Stimulated activated CD4-positive, alpha-beta T cell treated with anti-CD3 and anti-CD28 coated beads, Interleukin-15, amount 100 ng/mL, for 1 hour (primary cell): ENCODE data around the gene TM2D3.
"Not testable (repeated sequence)": the region's sequence is repeated elsewhere in the genome, so short reads cannot be mapped to it uniquely, and the experiment has no call there.

Source experiments
- DNase-seq, 2 donors: peaks; one replicate each; pipeline ENCODE4 v3.0.0-alpha.2; 2020; ENCODE audit warnings: low read depth in 1 of 2, low spot score in 1 of 2

Gene TM2D3

DNA sequence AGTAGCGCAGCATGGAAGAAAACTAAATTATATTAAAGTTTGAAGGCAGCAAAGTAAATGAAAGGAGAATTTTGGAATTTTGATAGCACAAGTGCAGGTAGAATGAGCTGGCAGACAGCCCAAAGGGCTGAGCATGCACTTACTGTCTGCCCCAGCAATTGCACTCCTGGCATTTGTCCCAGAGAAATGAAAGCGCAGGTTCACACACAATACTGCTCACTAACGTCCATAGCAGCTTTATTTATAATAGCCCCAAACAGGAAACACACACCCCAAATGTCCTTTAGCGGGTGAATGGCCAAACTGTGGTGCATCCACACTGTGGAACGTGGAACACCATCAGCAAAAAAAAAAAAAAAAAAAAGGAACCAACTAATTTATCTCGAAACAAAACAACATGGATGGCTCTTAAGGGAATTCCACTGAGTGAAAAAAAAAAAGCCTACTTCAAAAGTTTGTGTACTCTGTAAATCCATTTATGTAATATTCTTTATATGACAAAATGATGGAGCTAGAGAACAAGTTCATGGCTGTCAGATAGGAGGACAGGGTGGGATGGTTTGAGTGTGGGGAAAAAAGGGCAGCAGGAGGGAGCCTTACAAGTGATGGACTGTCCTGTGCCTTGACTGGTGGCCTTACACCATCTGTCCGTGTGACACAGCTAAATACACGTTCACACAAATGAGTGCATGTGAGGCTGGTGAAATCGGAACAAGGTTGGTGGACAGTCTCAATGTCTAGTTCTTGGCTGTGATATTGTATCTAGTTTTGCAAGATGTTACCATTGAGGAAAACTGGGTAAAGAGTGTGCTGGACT lies 6.0 kb upstream of the TM2D3 start:
- DNase-seq: no peak

DNA sequence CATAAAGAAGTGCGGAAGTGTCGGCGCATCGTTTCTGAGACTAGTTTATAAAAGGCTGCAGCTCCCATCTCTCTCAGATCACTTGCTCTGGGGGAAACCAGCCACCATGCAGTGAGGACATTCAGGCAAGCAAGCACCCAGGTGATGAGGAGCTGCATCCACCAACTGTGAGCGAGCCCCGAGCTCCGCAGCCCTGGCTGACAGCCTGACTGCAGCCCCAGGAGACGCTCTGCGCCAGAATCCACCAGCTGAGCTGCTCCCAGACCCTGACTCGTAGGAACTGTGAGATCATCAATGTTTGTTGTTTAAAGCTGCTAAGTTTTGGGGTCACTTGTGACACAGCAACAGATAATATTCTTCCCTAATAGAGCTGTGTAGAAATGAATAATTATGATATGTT lies 5.0 kb upstream of the TM2D3 start:
- DNase-seq: no peak

DNA sequence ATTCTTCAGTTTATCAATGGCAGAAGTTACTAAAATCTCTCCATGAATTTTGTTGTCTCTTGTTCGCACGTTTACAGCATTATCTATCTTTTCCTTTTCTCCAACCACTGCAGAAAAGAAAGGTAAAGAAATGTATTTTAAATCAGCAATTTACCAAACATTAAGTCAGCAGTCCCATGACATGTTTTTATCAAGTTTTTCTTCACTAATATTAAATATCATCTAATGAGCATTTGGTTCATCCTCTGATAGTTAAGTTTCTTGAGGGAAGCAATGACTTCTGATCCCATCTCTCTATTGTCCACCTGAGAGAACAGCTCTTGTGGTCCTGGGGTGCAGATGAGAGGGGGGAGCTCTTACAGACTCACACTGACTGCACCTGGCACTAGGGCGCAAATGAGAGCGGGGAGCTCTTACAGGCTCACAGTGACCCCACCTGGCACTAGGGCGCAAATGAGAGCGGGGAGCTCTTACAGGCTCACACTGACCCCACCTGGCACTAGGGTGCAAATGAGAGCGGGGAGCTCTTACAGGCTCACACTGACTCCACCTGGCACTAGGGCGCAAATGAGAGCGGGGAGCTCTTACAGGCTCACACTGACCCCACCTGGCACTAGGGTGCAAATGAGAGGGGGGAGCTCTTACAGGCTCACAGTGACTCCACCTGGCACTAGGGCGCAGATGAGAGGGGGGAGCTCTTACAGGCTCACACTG lies 2.6 kb upstream of the TM2D3 start:
- not testable (repeated sequence) for DNase-seq

DNA sequence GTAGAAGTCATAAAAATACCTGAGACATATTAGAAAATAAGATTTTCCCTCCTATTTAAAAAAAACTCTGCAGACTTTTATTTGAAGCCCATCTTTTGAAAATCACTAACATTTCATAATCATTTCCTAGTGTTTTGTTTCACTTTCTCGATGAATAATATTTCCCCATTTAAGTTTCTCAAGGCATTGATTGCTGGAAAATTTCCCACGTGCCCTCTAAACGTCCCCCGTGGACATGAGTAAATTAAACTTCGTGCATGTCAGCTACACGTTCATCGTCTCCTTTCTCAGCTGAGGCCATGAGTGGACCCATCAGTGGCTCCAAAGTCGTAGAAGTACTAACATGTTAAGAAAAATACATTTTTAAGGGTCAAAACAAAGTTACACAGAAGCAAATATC lies 2.0 kb upstream of the TM2D3 start:
- DNase-seq: no peak

DNA sequence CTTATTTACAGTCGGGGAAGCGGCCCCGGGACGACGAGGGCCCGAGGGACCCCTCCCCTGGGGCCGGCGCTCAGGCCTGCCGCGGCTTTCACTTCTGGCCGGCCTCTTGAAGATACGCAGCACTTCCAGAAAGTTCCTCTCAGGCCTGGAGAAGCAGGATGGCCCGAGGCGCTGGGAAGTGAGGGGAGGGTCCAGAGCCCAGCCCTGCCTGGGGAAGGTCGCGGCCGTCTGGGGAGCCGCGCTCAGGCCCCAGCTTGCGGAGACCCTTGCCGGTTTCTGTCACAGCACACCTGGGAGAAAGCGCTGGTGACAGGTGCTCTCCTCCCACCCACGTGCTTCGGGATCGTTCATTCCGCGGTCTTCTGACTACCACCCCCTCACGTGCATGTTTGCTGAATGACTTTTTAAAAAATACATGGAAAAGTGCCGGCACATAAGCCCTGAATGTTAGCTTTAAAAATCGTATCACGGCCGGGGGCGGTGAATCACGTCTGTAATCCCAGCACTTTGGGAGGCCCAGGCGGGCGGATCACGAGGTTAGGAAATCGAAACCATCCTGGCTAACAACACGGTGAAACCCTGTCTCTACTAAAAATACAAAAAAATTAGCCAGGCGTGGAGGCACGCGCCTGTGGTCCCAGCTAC lies 727 bp upstream of the TM2D3 start:
- DNase-seq: no peak

DNA sequence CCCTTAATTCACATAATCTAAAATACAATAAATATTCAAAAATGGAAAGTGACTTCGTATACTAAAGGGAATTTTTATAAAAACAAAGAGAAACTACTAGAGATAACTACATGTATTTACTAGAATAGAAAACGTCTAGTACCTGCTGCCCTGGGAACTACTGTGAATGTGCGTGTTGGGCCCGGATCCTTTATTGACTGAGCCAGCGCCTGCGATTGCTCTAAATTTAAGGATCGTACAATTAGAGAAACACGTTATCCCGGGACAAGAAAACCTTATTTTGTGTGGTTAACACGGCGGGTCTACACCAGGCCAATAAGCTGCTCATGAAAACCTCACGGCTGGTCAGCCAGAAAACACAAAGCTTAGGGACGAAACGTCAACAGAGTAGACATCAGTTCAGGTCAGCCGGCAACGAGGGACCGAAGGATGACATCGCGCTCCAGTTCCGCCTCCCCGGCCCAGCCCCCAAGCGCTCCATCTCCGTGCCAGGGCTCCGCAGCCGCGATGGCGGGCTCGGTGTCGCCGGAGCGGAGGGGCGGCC lies 555 bp downstream of the TM2D3 start:
- no peak for DNase-seq

DNA sequence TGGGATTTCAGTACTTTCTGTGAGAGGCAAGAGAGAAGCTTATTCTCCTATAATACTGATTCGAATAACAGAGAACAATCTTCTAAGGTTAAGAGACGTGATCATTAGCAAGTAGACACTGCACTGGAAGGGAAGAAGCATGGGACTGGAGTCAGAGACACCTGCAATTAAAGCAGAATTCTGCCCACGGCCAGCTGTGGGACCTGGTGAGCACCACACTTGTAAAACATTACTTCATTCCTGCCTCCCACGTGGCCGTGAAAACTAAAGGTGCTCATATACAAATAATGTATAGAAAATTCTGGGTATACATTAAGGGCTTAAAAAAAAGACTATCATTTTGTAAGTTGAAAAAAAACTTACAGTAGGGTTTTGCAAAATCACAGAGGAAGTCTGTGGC lies 2.0 kb downstream of the TM2D3 start:
- no peak for DNase-seq

DNA sequence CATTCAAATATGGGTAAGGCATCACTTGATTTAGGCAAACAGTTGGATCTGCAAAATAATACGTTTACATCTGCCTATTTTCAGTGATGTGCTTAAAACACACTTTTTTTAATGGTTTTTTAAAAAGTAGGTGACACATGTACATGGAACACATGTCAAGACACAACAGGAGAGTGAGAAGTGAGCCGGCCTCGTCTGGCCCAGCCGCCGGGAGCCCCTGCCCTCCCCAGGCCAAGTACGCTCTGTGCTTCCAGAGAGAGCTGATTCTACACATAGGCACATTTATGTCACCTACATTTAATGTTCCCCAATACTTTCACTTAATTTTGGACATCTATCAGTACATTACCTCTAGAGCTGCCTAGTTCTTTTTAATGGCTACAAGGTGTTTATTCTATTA lies 3.8 kb downstream of the TM2D3 start:
- no peak for DNase-seq

DNA sequence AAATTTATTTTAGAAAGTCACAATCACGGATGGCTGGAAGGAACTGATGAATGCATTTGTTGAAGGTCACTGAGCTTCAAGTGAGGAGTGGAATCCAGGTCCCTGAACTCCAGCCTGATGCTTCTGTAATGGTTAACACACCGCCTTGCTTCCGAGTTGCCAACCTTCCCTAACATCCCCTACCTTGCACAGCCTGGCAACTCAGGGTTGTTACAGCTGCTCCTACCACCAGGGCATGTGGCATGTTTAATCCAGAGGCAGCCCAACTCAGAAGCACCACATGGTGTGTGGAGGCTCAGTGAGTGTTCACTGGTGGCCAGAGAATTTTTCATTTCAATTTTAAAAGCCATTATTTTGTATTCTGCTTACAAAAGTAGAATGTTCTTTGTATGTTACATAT lies 4.9 kb downstream of the TM2D3 start:
- DNase-seq: no peak

DNA sequence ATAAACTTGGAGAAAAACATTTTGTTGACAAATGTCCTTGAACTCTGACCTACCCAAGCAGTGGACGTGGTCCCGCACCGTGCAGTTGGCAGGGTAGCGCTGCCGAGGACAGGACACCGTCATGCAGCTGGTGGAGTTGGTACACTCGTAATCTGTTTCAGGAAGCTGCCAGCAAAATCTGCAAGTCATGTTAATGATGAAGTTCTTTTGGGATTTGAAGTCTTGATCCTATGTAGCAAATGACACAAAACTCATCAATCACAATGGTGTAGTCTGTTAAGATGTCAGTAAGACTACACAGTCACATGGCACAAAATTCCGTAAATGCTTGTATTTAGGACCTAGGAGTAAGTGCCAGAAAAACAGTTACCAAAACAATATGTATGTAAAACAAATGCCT lies 5.5 kb downstream of the TM2D3 start:
- no peak for DNase-seq

DNA sequence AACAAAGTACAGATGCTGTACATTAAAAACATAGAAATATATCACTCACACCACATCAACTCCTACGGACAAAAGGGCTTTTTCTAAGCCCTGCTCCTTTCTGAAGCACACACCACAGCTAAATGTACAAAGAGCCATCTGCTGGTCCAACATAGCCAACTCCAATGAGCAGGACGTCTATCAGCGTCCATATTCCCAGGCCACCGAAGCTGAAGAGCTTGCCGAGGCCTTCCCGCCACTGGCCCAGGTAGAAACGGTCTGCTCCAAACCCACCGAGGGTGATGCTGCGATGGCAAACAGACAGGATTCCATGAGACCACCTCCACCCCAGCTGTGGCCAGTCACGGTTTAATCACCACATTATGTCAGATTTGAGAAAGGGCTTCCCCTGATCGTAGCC lies 9.8 kb downstream of the TM2D3 start:
- no peak for DNase-seq

DNA sequence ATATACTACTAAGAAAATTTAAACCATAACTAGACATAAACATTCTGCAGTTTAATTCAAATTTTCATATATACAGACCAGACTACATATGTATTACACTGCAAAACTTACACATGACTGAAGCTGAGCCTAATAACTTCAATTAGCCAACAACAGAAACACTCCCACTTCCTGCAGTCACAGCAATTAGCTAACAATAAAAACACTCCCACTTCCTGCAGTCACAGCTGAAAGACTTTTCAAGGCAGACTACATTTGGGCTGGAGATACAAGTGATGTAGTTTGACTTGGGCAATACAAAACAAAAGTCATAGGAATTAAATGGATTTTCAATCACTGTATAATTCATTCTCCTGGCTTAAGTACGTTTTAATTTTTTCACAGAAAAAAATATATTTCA lies 10.3 kb downstream of the TM2D3 start:
- DNase-seq: no peak

DNA sequence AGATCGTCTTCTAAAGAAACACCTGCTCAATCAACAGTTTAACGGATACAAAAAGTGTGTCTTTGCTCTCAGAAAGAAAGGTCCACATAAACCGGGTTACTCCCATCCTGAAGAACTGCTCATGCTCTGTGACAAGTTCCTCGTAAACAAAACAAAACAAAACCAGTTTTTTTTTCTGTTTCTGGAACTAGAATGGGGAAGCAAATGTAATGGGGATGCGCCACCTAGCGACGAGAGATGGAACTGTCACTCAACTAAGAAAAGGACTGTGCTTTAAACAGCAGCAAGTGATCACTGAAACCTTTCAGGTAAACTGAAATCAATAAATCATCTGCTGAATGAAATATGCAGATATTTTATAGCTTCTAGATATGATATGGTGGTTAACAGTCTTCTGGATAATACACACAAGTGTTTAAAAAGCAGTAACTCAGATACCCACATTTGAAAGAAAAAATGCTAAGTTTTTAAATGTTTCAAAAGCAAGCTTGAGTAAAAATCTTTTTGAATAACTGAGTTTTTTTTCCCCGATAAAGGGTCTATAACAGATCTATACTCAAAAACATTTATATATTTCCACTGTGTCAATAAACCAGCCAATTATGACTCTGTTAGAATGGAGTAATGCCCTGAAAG lies 10.9 kb downstream of the TM2D3 start:
- peak; percentile 36 to 45 for DNase-seq

DNA sequence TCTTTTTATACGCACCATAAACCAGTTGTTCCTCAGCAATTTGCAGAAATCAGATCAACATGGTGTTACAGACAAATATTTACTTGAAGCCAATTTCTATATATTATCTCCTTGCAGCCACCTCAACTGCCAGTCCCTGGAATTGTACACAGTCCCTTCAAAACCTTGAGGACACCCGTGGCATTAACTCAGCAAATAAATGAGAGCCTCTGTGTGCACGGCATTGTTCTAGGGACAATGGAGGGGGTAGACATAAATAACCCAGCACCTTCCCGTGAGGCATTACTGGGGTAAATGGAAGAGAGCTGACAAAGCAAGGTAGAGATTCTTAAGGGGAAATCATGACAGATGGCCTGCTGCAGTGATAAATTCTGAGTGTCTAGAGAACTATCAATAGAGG lies 12.5 kb downstream of the TM2D3 start:
- DNase-seq: no peak

DNA sequence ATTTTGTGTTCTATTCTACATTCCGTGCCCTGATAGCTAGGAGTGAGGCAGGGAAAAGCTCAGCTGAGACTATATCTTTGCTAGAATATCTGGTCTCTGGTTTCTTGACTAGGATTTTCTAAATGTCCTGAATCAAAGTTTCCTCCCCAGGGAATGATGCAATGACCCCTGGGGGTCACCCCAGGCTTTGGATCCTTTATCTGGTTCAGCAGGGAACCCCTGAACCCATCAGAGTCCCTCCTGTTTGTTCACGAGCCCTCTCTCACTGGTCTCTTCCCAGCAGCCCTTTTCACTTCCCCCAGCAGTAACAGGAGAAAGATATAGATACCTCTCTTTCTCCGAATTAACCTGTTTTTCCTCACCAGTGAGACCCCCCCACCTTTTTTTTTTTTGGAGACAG lies 14.3 kb downstream of the TM2D3 start:
- no peak for DNase-seq

DNA sequence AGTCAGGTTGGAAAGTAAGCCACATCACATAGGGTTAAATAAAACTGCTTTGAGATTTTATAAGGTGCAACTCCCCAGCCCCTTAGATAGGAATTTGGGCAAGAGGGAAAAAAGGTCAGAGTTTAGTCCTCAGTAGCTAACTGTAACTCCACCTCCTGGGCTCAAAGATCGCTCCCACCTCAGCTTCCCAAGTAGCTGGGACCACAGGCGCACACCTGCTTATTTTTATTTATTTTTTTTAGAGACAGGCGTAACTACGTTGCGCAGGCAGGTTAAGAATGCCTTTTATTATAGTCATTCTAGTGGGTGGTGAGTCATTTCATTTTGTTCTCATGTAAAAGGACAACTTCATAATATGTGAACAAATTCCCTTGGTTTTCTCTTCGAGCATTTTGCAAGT lies 14.7 kb downstream of the TM2D3 start:
- no peak for DNase-seq

DNA sequence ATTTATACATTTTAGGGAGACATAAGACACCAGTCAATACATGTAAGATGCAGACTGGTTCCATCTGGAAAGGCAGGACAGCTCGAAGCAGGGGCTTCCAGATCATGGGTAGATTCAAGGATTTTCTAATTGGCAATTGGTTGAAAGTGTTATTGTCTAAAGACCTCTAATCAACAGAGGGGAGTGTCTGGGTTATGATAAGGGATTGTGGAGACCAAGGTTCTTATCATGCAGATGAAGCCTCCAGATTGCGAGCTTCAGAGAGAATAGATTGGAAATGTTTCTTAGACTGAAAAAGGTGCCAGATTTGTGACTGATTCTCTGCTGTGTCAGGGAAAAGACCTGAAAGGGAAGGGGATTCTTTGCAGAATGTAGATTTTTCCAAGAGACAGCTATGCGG lies 15.1 kb downstream of the TM2D3 start:
- DNase-seq: no peak

DNA sequence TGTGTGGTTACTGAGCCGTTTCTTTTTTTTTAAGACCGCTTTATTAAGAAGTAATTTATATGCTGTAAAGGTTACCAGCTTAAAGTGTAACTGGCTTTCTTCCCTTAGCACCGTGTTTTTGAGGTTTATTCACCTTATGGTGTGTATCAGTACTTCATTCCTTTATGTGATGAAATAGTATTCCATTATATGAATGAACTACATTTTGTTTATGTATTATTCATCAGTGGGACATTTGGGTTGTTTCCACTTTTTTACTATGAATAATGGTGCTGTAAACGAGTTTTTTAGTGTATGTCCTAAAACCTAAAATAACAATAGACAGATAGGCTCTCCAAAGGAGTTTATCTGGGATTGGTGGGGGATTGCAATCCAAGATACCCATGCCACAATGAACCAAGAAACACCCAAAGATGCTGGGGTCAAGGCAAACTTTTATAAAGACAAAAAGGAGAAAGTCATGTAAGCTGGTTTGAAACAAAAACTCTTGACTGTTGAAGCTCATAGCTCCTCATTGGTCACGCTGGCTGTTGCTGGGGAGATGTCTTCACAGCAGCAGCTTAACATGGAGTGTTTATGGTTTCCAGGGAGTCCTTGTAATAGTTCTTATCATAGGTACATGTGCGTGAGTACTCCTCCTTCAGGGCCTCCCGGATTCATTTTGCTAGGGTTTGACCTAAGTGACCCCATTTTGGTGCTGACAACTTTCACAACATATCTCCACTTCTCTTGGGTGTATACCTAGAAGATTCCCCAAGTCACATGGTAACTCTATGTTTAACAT lies 16.0 kb downstream of the TM2D3 start:
- no peak for DNase-seq

DNA sequence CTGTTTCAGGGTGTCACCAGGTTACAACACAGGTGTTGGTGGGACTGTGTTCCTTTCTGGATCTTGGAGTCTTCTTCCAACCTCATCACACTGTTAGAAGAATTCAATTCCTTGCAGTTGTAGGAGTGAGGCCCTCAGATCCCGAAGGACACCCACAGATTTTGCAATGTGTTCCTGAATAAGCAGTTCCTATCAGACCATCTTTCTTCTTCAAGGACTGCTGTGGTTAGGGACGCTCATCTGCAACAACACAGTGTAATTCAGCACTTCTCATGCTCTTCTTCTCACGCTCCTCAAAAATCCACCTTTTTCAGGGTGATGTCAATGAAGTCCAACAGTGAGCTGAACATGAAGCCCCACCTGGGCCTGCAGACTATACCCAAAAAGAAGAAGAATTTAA lies 18.8 kb downstream of the TM2D3 start:
- DNase-seq: no peak

DNA sequence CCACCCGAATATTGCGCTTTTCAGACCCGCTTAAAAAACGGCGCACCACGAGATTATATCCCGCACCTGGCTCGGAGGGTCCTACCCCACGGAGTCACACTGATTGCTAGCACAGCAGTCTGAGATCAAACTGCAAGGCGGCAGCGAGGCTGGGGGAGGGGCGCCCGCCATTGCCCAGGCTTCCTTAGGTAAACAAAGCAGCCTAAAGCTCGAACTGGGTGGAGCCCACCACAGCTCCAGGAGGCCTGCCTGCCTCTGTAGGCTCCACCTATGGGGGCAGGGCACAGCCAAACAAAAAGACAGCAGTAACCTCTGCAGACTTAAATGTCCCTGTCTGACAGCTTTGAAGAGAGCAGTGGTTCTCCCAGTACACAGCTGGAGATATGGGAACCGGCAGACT lies 25.5 kb downstream of the TM2D3 start:
- not testable (repeated sequence) for DNase-seq

DNA sequence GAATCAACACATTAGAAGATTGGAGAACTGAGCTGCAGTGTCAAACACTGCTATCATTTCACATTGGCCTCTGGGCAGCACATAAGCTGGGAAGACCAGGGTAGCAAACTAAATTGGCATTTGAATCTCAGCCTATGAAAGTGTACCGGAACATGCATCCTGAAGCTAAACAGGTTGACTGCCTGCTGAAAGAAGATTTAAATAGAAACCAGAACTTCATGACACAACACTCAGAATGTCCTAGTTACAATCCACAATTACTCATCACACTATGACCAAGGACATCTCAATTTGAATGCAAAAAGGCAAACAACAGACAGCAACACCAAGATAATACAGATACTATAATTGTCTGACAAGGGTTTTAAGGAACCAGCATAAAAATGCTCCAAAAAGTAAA lies 26.2 kb downstream of the TM2D3 start:
- no peak for DNase-seq
